Kidney epithelial cell (primary cell): ENCODE measurements around the gene CUBN. TPM values are rescaled to one million over a fixed set of nuclear protein-coding genes. Genes with fewer than 3 reads are reported as not detected.

Experiments used
- DNase-seq: peaks from one replicate; pipeline ENCODE4 v3.0.0-alpha.2; 2010; ENCODE audit warnings: low read depth
- H3K27me3 ChIP-seq: 2 replicates; pipeline ENCODE4 v1.6.0; 2011; ENCODE audit warnings: low read length; ENCODE audit not compliant: control insufficient read depth, insufficient read depth
- H3K36me3 ChIP-seq: 2 replicates; pipeline ENCODE4 v1.5.1; 2011; ENCODE audit warnings: low read length; ENCODE audit not compliant: control insufficient read depth, insufficient read depth
- H3K4me3 ChIP-seq: 2 replicates; pipeline ENCODE4 v1.5.1; 2011; ENCODE audit warnings: low read depth, mild to moderate bottlenecking, control low read depth, low read length
- CTCF ChIP-seq: IDR thresholded peaks from 2 replicates; pipeline ENCODE4 v1.5.1; 2011; ENCODE audit warnings: mild to moderate bottlenecking, moderate library complexity, low read length, control low read depth, inconsistent platforms; ENCODE audit not compliant: insufficient read depth, poor library complexity, severe bottlenecking
- total RNA-seq: library from RNA; depleted of rRNA; stranded (reverse); fragments of >200 nt; gene quantifications from 2 replicates; pipeline ENCODE4 v1.2.3, GENCODE V29; 2015

Gene CUBN
- total RNA-seq, 1 donor from 2014 or later, result 1.3 TPM

DNA sequence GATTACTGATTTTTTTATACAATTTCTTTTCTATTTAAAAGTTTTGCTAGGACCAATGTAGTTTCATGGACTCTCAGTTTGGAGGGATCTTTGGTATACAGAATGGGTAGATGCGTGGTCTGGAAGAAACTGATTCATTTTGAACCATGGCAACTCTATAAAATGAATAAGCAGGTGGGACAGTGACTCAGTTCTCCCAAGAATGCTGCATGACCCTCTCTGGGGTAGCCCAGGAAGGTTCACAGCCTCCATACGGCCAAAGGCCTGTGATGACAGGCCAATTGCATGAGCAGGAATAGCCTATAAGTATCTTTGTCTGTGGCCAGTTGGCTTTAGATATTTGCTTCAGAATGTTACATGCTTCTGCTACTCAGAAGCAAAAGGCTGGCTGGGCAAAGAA is 199.1 kb downstream of the CUBN start:
- H3K4me3 ChIP-seq, result no peak overlapping the region
- no peak for TF ChIP-seq CTCF
- H3K27me3 ChIP-seq, result no peaks in the 10 kb centered on the region
- no peaks in the 10 kb centered on the region for H3K36me3 ChIP-seq
- no peak for DNase-seq

GRCh38 chr10:16929069-16929468 is 200.5 kb downstream of the CUBN start:
- TF ChIP-seq CTCF, result no peak
- DNase-seq, result no peak
- Histone ChIP-seq H3K27me3 (no peaks in the 10 kb centered on the region), H3K36me3 (no peaks in the 10 kb centered on the region), H3K4me3 (no peak overlapping the region)

- Histone ChIP-seq H3K27me3 (no peaks in the 10 kb centered on the region), H3K4me3 (no peak overlapping the region)
- no peak for TF ChIP-seq CTCF
These were observed 202.1 kb downstream of the CUBN start for GRCh38 chr10:16927546-16927945.

GRCh38 chr10:16923726-16924125 is 205.9 kb downstream of the CUBN start:
- no peak for TF ChIP-seq CTCF
- no peaks in the 10 kb centered on the region for H3K36me3 ChIP-seq
- DNase-seq, result no peak
- no peaks in the 10 kb centered on the region for H3K27me3 ChIP-seq
- H3K4me3 ChIP-seq, result no peak overlapping the region

More at GRCh38 chr10:16927546-16927945, 202.1 kb downstream of the CUBN start:
- no peaks in the 10 kb centered on the region for H3K36me3 ChIP-seq
- DNase-seq, result no peak

GRCh38 chr10:16923309-16923708 is 206.3 kb downstream of the CUBN start:
- H3K36me3 ChIP-seq, result no peaks in the 10 kb centered on the region
- no peak for DNase-seq
- H3K27me3 ChIP-seq, result no peaks in the 10 kb centered on the region
- no peak overlapping the region for H3K4me3 ChIP-seq
- TF ChIP-seq CTCF, result no peak

DNA sequence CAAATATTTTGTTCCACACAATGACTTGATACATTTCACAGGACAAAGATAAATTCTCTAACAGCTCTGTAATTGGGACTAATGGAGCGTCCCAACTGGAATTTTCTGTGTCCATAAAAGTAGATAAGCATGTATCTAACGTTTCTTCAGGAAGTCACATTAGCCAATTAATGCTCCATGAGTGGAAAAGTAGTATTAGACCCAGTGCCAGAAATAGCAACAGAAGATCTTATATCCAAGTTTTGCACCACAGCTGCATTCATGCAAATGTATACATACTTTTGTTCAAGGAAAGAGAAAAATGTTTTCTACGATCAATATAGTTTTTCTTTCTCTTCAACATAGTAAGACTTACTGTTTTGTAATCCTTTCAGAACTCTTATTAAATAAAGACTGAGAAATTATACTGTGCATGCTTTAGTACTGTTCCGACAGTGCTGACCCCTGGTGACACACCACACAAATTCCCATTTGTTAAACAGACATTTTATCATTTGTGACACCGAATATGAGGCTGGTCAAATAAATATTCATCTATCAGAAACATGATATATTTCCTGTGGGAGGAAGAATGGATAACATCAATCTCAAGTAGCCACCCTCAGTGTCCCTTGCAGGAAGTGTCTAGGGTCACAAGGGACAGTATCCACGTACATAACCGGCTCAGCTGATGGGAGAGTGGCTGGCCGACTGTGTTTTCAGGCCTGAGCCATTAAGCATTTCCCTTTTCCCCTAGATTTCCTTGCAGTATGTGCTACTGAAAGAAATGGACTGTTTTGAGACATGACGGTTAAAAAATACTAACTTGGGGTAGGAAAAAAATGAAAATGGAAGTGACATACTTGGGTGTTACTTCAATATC is 210.3 kb downstream of the CUBN start:
- Histone ChIP-seq H3K27me3 (no peaks in the 10 kb centered on the region), H3K4me3 (no peak overlapping the region)

More for the DNA sequence above, 210.3 kb downstream of the CUBN start:
- no peak for TF ChIP-seq CTCF
- no peaks in the 10 kb centered on the region for H3K36me3 ChIP-seq
- DNase-seq, result no peak
